Epithelial cell of proximal tubule (primary cell): ENCODE data around the gene PRR36. TPM values are rescaled to one million over a fixed set of nuclear protein-coding genes. Genes with fewer than 3 reads are reported as not detected.

Experiments
- DNase-seq: peaks from one replicate; pipeline ENCODE4 v3.0.0-alpha.2; 2011; ENCODE audit warnings: low read depth
- H3K4me3 ChIP-seq: 2 replicates; pipeline ENCODE4 v1.5.1; 2011; ENCODE audit warnings: low read depth, mild to moderate bottlenecking, low read length
- CTCF ChIP-seq: conservative IDR thresholded peaks from 2 replicates; pipeline ENCODE4 v1.5.1; 2012; ENCODE audit warnings: low read depth, mild to moderate bottlenecking, low read length
- total RNA-seq: library from RNA; depleted of rRNA; stranded (reverse); fragments of >200 nt; gene quantifications from 2 replicates; pipeline ENCODE4 v1.2.3, GENCODE V29; 2015

PRR36 gene
- total RNA-seq, 1 donor from 2014 or later = 0.81 TPM

DNA sequence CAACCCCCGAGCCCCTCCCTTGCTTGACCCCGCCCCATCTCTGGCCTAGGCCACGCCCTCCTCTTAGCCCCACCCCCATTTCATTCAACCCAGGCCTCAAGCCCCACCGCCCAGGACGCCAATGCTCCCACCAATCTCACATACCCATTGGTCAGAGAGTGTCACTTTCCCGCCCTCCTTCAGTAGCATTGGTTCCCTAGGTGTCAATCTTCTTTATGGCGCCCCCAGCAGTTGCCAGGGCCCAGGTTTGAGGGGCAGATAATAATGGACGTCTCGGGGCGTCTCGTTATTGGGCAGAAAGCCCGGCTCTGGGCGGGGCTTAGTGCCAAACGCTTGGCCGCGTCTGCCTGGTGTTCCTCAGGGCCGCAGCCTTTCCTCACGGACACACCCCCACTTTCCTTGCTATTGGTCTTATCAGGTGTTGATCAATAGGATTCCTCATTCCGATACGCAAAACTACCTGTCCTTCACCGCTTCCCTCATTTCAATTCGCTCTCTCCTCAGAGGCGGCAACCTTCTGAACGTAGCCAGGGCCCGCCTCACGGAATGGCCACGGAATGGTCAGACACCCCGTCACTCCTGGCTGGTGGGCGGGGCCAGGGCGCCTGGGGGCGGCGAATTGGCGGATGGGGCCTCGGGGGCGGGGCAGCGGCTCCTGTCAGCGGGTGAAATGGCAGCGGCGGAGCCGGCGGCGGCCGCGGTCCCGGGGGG, 44.5 kb downstream of the PRR36 start, which contains the start of gene EVI5L:
EVI5L (plus strand) TSS at position 658 of the 711 bp plus-strand sequence. CDS start 16,325 bp downstream, outside the sequence.
- H3K4me3 ChIP-seq = peak within 1 kb of the TSS; percentile 63
- TF ChIP-seq CTCF = no peak
- peak; percentile 100 for DNase-seq

DNA sequence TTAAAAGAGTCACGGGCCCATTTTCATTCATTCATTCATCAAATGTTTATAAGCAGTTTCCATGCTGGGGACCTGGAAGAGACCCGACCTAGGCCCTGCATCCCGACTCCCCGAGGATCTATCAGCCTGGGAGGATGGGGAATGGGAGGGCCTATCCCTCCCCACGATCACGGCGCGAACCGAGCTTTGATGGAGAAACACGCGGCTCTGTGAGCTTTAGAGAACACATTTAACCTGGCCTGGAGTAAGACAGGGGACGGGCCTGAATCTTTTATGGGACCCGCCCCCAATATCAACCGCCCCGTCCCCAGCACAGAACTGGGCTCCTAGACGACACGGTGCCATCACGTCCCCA, 45.0 kb downstream of the PRR36 start:
- TF ChIP-seq CTCF = no peak
- H3K4me3 ChIP-seq = peak overlapping the region; percentile 34
- DNase-seq = no peak

DNA sequence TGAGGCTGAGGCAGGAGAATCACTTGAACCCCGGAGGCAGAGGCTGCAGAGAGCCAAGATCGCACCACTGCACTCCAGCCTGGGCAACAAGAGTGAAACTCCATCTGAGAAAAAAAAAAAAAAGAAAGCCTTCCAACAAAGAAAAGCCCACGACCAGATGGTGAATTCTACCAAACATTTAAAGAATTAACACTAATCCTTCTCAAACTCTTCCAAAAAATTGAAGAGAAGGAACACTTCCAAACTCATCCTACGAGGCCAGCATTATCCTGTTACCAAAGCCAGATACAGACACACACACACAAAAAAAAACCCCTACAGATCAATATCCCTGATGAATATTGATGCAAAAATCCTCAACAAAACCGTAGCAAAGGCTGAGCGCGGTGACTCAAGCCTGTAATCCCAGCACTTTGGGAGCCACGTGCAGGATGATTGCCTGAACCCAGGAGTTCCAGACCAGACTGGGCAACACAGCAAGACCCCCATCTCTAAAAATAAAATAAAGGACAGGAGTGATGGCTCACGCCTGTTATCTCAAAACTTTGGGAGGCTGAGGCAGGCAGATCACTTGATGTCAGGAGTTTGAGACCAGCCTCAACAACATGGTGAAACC, 50.4 kb downstream of the PRR36 start:
- no peak for TF ChIP-seq CTCF
- no peak for DNase-seq

GRCh38 chr19:7822910-7823515, 51.2 kb downstream of the PRR36 start:
- H3K4me3 ChIP-seq = no peak overlapping the region
- TF ChIP-seq CTCF = no peak
- DNase-seq = no peak

More for the DNA sequence above, 50.4 kb downstream of the PRR36 start:
- H3K4me3 ChIP-seq = no peak overlapping the region

DNA sequence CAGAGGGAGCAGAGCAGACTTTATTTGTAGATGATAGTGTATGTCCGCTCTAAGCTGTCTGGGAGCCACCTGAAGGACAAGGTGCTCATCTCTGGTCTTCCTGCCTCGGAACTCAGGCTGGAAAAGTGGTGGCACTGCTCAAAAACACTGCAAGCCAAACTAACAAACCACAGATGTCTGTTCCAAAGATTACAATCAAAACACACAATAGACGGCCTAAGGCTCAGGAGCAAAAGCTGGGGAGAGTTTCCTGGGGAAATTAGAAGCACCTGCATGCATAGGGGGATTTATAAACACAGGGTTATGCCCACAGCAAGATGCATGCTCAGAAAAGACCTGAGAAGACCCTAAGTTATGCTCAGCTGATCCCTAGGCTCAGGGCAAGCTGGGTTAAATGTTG, 53.6 kb downstream of the PRR36 start:
- DNase-seq = no peak
- H3K4me3 ChIP-seq = no peak overlapping the region
- no peak for TF ChIP-seq CTCF

- H3K4me3 ChIP-seq = no peak overlapping the region
- TF ChIP-seq CTCF = no peak
- no peak for DNase-seq
Measured at GRCh38 chr19:7819337-7819736, 54.9 kb downstream of the PRR36 start.
